K562 (cell line): ENCODE measurements around the gene DNAJB12. TPM values are rescaled to one million over a fixed set of nuclear protein-coding genes. Genes with fewer than 3 reads are reported as not detected.

Source experiments
- CGGBP1 ChIP-seq: fragments of 250-450 bp; sonication (Bioruptor Pico); IDR thresholded peaks from 2 replicates; pipeline ENCODE4 v1.9.0; 2021; ENCODE audit warnings: mild to moderate bottlenecking
- DLX4 ChIP-seq: fragments of 250-450 bp; sonication (Bioruptor Pico); IDR thresholded peaks from 2 replicates; pipeline ENCODE4 v1.6.1; 2021; ENCODE audit warnings: mild to moderate bottlenecking
- HOXB6 ChIP-seq: fragments of 250-450 bp; sonication (Bioruptor Pico); IDR thresholded peaks from 2 replicates; pipeline ENCODE4 v1.5.1; 2022; ENCODE audit warnings: mild to moderate bottlenecking, borderline replicate concordance
- MAFG ChIP-seq: fragments of 450-650 bp; conservative IDR thresholded peaks from 2 replicates; pipeline ENCODE4 v1.6.1; 2016; ENCODE audit warnings: missing genetic modification characterization, missing compliant biosample characterization
- MBD1 ChIP-seq: fragments of 250-450 bp; sonication (Bioruptor Pico); IDR thresholded peaks from 2 replicates; pipeline ENCODE4 v1.8.0; 2022; ENCODE audit warnings: inconsistent platforms
- MYNN ChIP-seq, 2 experiments: sonication (generic); formaldehyde crosslinking in 1 of 2; IDR thresholded peaks; 2 replicates each; pipeline versions ENCODE4 v1.5.0 to v1.6.1; 2016 to 2020; ENCODE audit warnings: antibody characterized with exemption in 1 of 2, missing genetic modification reagents in 1 of 2
- NCOA6 ChIP-seq: fragments of 450-650 bp; IDR thresholded peaks from 2 replicates; pipeline ENCODE4 v1.6.1; 2017; ENCODE audit warnings: mild to moderate bottlenecking
- POLR3G ChIP-seq: IDR thresholded peaks from 2 replicates; pipeline ENCODE4 v1.6.1; 2011; ENCODE audit not compliant: insufficient read length, insufficient replicate concordance; ENCODE audit errors: extremely low read depth
- RCOR1 ChIP-seq, 2 experiments: IDR thresholded peaks; 2 replicates each; pipeline ENCODE4 v1.6.1; 2012; ENCODE audit warnings: low read depth in 2 of 2, low read length in 2 of 2, borderline replicate concordance in 1 of 2, improper control_type of control experiment in 1 of 2
- STAT5A ChIP-seq: IDR thresholded peaks from 2 replicates; pipeline ENCODE4 v1.6.1; 2012; ENCODE audit warnings: low read length, inconsistent platforms, borderline replicate concordance
- TAF1 ChIP-seq: IDR thresholded peaks from 2 replicates; pipeline ENCODE4 v1.6.1; 2011; ENCODE audit warnings: mild to moderate bottlenecking, low read length, moderate library complexity; ENCODE audit not compliant: insufficient read depth, control insufficient read depth, severe bottlenecking; ENCODE audit errors: extremely low read depth
- TRIM24 ChIP-seq, 2 experiments: fragments of 450-650 bp; IDR thresholded peaks; 2 replicates each; pipeline ENCODE4 v1.6.1; 2016
- USF2 ChIP-seq: sonication (generic); formaldehyde crosslinking; IDR thresholded peaks from 2 replicates; pipeline ENCODE4 v1.5.0; 2020; ENCODE audit warnings: missing genetic modification reagents
- ZNF124 ChIP-seq: sonication (generic); formaldehyde crosslinking; IDR thresholded peaks from 2 replicates; pipeline ENCODE4 v1.8.1; 2022; ENCODE audit warnings: missing genetic modification reagents
- ZNF324 ChIP-seq: fragments of 250-450 bp; sonication (Bioruptor Pico); IDR thresholded peaks from 2 replicates; pipeline ENCODE4 v1.4.0; 2020; ENCODE audit warnings: mild to moderate bottlenecking
- ZNF79 ChIP-seq: fragments of 250-450 bp; sonication (Bioruptor Pico); IDR thresholded peaks from 2 replicates; pipeline ENCODE4 v1.4.0; 2020; ENCODE audit warnings: low read depth, mild to moderate bottlenecking, moderate library complexity
- polyA plus RNA-seq, 8 experiments: library from polyadenylated mRNA; depleted of rRNA in 4 of 8; stranded (reverse) in 5 of 8; unstranded in 3 of 8; fragments of >200 nt; fragmentation: Nextera tagmentation in 2 of 8; fragmentation: Illumina TruSeq in 1 of 8; extraction: Ambion mirVana in 2 of 8; extraction: Trizol in 1 of 8; gene quantifications; 2 replicates each; pipeline versions ENCODE4 v1.2.1 to v1.2.3, GENCODE V29; 2011 to 2014; ENCODE audit warnings: inconsistent platforms in 1 of 8, missing spikeins in 1 of 8
- total RNA-seq, 7 experiments: library from RNA; depleted of rRNA in 6 of 7; stranded (reverse); fragments of >200 nt in 6 of 7; fragmentation: Illumina TruSeq in 2 of 7; extraction: Trizol in 2 of 7; gene quantifications; 2 replicates each; pipeline versions ENCODE4 v1.2.1 to v1.2.3, GENCODE V29; 2011 to 2021; ENCODE audit warnings: low replicate concordance in 1 of 7
- TF ChIP-seq, protein P1 (sequence below), 3 experiments: IDR thresholded peaks in 2 of 3; conservative IDR thresholded peaks in 1 of 3; 2 replicates each; pipeline ENCODE4 v1.5.1; 2011 to 2012; ENCODE audit warnings: low read length in 3 of 3, mild to moderate bottlenecking in 3 of 3, control low read depth in 2 of 3, improper control_type of control experiment in 1 of 3, inconsistent platforms in 1 of 3, low read depth in 1 of 3, mixed read lengths in 1 of 3, moderate library complexity in 1 of 3; ENCODE audit not compliant: insufficient read depth in 2 of 3
- TF ChIP-seq, protein P2 (sequence below): fragments of 150-350 bp; IDR thresholded peaks from 2 replicates; pipeline ENCODE4 v1.6.1; 2014; ENCODE audit warnings: low read depth, mild to moderate bottlenecking, low read length, borderline replicate concordance

DNAJB12 gene
- total and polyA plus RNA-seq, 9 of the 15 experiments (the other 6 are each of a cell fraction or from before 2014, with no cell fraction given): 3.5 to 31.5 (median 20.3) TPM

GRCh38 chr10:72321248-72322029, 33.3 kb downstream of the DNAJB12 start (continued):
- no peak for TF ChIP-seq TRIM24 (IDR thresholded peaks at IDR 0.05)
- TF ChIP-seq MYNN (IDR thresholded peaks at IDR 0.05): no peak
- no peak for TF ChIP-seq MYNN (CRISPR knock-in tag; IDR thresholded peaks at IDR 0.05)
- TF ChIP-seq HOXB6 (CRISPR knock-in tag): no peak
- peak; percentile 50; the same call in 1 of the 2 replicates for TF ChIP-seq ZNF79 (CRISPR knock-in tag)
- no peak for TF ChIP-seq CGGBP1 (CRISPR knock-in tag)
- TF ChIP-seq RCOR1 (IDR thresholded peaks at IDR 0.05; ENCODE audit: borderline replicate concordance in 1 of 2, low read depth in 2 of 2, low read length in 2 of 2): no peak
- TF ChIP-seq DLX4 (CRISPR knock-in tag): no peak
- peak; percentile 45; the same call in 1 of the 2 replicates for TF ChIP-seq ZNF324
- TF ChIP-seq TAF1: no peak
- no peak for TF ChIP-seq MBD1 (CRISPR knock-in tag)
- no peak for TF ChIP-seq POLR3G
- TF ChIP-seq NCOA6: no peak
- TF ChIP-seq MAFG (tag): no peak
- TF ChIP-seq, protein P1, sequence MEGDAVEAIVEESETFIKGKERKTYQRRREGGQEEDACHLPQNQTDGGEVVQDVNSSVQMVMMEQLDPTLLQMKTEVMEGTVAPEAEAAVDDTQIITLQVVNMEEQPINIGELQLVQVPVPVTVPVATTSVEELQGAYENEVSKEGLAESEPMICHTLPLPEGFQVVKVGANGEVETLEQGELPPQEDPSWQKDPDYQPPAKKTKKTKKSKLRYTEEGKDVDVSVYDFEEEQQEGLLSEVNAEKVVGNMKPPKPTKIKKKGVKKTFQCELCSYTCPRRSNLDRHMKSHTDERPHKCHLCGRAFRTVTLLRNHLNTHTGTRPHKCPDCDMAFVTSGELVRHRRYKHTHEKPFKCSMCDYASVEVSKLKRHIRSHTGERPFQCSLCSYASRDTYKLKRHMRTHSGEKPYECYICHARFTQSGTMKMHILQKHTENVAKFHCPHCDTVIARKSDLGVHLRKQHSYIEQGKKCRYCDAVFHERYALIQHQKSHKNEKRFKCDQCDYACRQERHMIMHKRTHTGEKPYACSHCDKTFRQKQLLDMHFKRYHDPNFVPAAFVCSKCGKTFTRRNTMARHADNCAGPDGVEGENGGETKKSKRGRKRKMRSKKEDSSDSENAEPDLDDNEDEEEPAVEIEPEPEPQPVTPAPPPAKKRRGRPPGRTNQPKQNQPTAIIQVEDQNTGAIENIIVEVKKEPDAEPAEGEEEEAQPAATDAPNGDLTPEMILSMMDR (IDR thresholded peaks at IDR 0.05 in 2 of 3, conservative IDR thresholded peaks at IDR 0.05 in 1 of 3; ENCODE audit: insufficient read depth in 2 of 3, low read depth in 1 of 3, low read length in 3 of 3): no peak
- TF ChIP-seq ZNF124 (CRISPR knock-in tag): no peak
- no peak for TF ChIP-seq STAT5A
- TF ChIP-seq USF2: no peak
- TF ChIP-seq, protein P2, sequence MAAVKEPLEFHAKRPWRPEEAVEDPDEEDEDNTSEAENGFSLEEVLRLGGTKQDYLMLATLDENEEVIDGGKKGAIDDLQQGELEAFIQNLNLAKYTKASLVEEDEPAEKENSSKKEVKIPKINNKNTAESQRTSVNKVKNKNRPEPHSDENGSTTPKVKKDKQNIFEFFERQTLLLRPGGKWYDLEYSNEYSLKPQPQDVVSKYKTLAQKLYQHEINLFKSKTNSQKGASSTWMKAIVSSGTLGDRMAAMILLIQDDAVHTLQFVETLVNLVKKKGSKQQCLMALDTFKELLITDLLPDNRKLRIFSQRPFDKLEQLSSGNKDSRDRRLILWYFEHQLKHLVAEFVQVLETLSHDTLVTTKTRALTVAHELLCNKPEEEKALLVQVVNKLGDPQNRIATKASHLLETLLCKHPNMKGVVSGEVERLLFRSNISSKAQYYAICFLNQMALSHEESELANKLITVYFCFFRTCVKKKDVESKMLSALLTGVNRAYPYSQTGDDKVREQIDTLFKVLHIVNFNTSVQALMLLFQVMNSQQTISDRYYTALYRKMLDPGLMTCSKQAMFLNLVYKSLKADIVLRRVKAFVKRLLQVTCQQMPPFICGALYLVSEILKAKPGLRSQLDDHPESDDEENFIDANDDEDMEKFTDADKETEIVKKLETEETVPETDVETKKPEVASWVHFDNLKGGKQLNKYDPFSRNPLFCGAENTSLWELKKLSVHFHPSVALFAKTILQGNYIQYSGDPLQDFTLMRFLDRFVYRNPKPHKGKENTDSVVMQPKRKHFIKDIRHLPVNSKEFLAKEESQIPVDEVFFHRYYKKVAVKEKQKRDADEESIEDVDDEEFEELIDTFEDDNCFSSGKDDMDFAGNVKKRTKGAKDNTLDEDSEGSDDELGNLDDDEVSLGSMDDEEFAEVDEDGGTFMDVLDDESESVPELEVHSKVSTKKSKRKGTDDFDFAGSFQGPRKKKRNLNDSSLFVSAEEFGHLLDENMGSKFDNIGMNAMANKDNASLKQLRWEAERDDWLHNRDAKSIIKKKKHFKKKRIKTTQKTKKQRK: no peak
